GM19463 (cell line): Measurements from ENCODE around the gene HGS.

Experiments
- ATAC-seq: cut with Tn5 transposase; IDR thresholded peaks from one replicate; pipeline ENCODE4 v1.9.1; 2021; ENCODE audit warnings: mild to moderate bottlenecking, moderate library complexity; ENCODE audit not compliant: unreplicated experiment

Gene HGS

GRCh38 chr17:81703747-81704654 lies 20.2 kb downstream of the HGS start:
- ATAC-seq, result no peak

GRCh38 chr17:81705518-81706231 lies 21.9 kb downstream of the HGS start:
- ATAC-seq, result no peak

- no peak for ATAC-seq
Observed at GRCh38 chr17:81706232-81706611, 22.4 kb downstream of the HGS start.

- ATAC-seq, result no peak
Observed at GRCh38 chr17:81706757-81707624, 23.2 kb downstream of the HGS start.

- no peak for ATAC-seq
Observed at GRCh38 chr17:81707725-81708646, 24.2 kb downstream of the HGS start.

- no peak for ATAC-seq
Observed at GRCh38 chr17:81708739-81709185, 25.0 kb downstream of the HGS start.

GRCh38 chr17:81710514-81711308 lies 26.9 kb downstream of the HGS start:
- no peak for ATAC-seq

GRCh38 chr17:81711814-81712467 lies 28.1 kb downstream of the HGS start, which contains the start of gene SLC25A10:
TSS of gene SLC25A10 (plus strand) at chr17:81712284. CDS start at chr17:81712427, 143 bp downstream.
- ATAC-seq, result peak; percentile 72

GRCh38 chr17:81712468-81713003 lies 28.7 kb downstream of the HGS start:
- ATAC-seq, result peak; percentile 7

- ATAC-seq, result no peak
Observed at GRCh38 chr17:81713004-81713555, 29.3 kb downstream of the HGS start.

- ATAC-seq, result no peak
Observed at GRCh38 chr17:81713556-81714411, 30.0 kb downstream of the HGS start.

- no peak for ATAC-seq
Observed at GRCh38 chr17:81714412-81715106, 30.7 kb downstream of the HGS start.

- ATAC-seq, result no peak
Observed at GRCh38 chr17:81715107-81715871, 31.5 kb downstream of the HGS start.

GRCh38 chr17:81715872-81716673 lies 32.3 kb downstream of the HGS start:
- ATAC-seq, result no peak

GRCh38 chr17:81716674-81716996 lies 32.8 kb downstream of the HGS start:
- ATAC-seq, result no peak
